ENCODE measurements around the gene SYT6. TPM values are rescaled to one million over a fixed set of nuclear protein-coding genes. Genes with fewer than 3 reads are reported as not detected.

Gene SYT6
- total RNA-seq, 1 experiment from 2014 or later, result 54.2 TPM

DNA sequence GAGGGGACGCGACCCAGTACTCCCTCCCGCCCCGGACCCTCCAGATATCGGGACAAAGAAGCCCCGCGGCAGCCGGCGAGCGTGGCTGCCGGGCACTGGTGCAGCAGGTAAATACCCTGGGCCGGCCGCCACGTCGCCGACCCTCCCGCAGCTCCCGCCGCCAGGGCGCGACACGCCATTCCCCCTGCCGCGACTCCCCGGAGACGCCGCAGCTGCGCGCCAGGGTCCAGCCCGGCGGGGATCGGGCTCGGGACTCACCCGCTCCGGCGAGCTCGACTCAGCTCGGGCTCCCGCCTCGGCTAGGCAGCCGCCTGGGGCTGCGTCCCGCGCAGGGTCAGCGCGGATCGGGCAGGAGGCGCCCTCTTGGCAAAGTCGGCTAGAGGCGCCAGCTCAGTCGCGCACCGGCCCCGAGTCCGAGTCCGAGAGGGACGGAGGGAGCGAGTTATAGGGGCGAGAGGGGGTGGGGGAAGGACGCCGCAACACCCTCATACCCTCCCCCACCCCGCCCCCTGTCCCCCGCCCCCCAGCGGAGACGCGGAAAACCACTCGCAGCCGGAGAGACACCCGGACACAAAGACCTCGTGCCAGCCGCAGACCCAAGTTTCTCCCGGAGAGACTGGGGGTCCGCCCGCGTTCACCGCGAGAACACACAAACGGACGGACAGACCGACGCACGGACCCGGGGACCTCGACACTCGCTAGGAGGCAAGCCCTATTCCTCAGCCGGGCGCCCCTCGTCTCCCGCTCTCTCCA lies 985 bp downstream of the SYT6 start (continued):
- TF ChIP-seq SMAD3 (CRISPR knock-in tag; IDR thresholded peaks at IDR 0.05; ENCODE audit: borderline replicate concordance), result no peak
- 0 out of 2 replicates have a peak, but pooled peaks have one; percentile 62 for TF ChIP-seq CREM (CRISPR knock-in tag; IDR thresholded peaks at IDR 0.05)

DNA sequence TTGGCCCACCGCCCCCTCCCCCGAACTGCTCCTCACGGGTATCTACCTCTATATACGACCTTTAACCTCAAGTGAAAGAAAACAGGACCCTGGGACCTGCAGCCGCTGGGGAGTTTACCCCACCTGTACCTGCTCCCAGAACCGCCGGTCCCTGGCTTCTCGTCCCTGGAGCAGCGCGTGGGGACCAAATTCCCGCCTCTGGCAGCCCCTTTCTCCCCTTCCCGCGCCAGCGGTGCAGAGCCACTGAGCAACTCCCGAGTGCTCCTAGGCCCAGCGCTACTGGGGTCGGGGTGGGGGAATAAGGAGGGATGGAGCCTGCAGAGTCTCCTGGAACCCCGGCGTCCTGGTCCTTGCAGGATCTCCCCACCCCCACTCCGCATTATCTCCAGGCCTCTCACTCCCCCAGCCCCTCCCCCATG lies 1.6 kb downstream of the SYT6 start:
- ChIA-PET CTCF (interaction anchor here (1.2 to 5.5 kb wide), 10 partner anchors 8 to 174 kb away, joined by 3 to 51 read pairs (median 6); partner anchors contain the start of gene OLFML3), POLR2A (no interaction called here)
- Mint-ChIP-seq H3K4me3 (peak overlapping the region; percentile 80), H3K36me3 (peaks cover 30% of the 10 kb centered on the region), H3K27ac (no peak overlapping the region), H3K4me1 (peaks cover 78% of the 10 kb centered on the region), H3K9me3 (no peaks in the 10 kb centered on the region), H3K27me3 (ENCODE audit: low read depth) (peaks cover 27% of the 10 kb centered on the region)
- DNase-seq (ENCODE audit: low spot score) (peak; percentile 27), ATAC-seq (no peak; the same call in 1 of the 2 replicates)
- TF ChIP-seq ZNF138 (CRISPR knock-in tag; conservative IDR thresholded peaks at IDR 0.05), result no peak
- no peak for TF ChIP-seq ZNF219 (CRISPR knock-in tag; IDR thresholded peaks at IDR 0.05; ENCODE audit: borderline replicate concordance)
- no peak for TF ChIP-seq NR1H2 (CRISPR knock-in tag; IDR thresholded peaks at IDR 0.05)
- no peak for TF ChIP-seq JAZF1 (CRISPR knock-in tag; IDR thresholded peaks at IDR 0.05)
- TF ChIP-seq ZNF263 (CRISPR knock-in tag; IDR thresholded peaks at IDR 0.05; ENCODE audit: low read depth), result no peak
- TF ChIP-seq OVOL2 (CRISPR knock-in tag; IDR thresholded peaks at IDR 0.05; ENCODE audit: borderline replicate concordance), result no peak
- 0 out of 2 replicates have a peak, but pooled peaks have one; percentile 2 for TF ChIP-seq MYBL2 (CRISPR knock-in tag; IDR thresholded peaks at IDR 0.05)
- TF ChIP-seq SOX15 (CRISPR knock-in tag; IDR thresholded peaks at IDR 0.05), result no peak

DNA sequence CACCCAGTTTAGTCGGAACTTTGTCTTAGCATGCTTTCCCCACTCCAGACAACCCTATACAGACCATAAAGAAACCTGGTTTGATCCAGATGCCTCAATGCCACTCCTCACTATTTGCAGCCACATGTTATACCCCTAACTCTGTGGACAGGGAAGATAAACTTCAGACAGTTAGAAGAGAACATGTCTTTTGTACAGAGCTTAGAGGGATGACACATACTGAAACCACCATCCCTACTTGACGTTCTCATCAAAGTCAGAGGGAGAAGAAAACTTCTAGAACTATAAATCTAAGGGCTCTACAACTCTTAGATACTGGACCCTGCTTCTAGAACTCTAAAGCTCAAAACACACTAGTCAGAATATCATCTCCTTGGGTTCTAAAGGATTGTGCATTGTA lies 3.7 kb downstream of the SYT6 start:
- no peak overlapping the region; the same call in 1 of the 2 replicates for H3K27ac Mint-ChIP-seq
- peaks cover 14% of the 10 kb centered on the region for H3K27me3 Mint-ChIP-seq (ENCODE audit: low read depth)
- TF ChIP-seq, protein P1, sequence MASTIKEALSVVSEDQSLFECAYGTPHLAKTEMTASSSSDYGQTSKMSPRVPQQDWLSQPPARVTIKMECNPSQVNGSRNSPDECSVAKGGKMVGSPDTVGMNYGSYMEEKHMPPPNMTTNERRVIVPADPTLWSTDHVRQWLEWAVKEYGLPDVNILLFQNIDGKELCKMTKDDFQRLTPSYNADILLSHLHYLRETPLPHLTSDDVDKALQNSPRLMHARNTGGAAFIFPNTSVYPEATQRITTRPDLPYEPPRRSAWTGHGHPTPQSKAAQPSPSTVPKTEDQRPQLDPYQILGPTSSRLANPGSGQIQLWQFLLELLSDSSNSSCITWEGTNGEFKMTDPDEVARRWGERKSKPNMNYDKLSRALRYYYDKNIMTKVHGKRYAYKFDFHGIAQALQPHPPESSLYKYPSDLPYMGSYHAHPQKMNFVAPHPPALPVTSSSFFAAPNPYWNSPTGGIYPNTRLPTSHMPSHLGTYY (CRISPR knock-in tag; IDR thresholded peaks at IDR 0.05), result no peak
- TF ChIP-seq, protein P2, sequence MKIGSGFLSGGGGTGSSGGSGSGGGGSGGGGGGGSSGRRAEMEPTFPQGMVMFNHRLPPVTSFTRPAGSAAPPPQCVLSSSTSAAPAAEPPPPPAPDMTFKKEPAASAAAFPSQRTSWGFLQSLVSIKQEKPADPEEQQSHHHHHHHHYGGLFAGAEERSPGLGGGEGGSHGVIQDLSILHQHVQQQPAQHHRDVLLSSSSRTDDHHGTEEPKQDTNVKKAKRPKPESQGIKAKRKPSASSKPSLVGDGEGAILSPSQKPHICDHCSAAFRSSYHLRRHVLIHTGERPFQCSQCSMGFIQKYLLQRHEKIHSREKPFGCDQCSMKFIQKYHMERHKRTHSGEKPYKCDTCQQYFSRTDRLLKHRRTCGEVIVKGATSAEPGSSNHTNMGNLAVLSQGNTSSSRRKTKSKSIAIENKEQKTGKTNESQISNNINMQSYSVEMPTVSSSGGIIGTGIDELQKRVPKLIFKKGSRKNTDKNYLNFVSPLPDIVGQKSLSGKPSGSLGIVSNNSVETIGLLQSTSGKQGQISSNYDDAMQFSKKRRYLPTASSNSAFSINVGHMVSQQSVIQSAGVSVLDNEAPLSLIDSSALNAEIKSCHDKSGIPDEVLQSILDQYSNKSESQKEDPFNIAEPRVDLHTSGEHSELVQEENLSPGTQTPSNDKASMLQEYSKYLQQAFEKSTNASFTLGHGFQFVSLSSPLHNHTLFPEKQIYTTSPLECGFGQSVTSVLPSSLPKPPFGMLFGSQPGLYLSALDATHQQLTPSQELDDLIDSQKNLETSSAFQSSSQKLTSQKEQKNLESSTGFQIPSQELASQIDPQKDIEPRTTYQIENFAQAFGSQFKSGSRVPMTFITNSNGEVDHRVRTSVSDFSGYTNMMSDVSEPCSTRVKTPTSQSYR (CRISPR knock-in tag; IDR thresholded peaks at IDR 0.05), result no peak
- TF ChIP-seq, protein P3, sequence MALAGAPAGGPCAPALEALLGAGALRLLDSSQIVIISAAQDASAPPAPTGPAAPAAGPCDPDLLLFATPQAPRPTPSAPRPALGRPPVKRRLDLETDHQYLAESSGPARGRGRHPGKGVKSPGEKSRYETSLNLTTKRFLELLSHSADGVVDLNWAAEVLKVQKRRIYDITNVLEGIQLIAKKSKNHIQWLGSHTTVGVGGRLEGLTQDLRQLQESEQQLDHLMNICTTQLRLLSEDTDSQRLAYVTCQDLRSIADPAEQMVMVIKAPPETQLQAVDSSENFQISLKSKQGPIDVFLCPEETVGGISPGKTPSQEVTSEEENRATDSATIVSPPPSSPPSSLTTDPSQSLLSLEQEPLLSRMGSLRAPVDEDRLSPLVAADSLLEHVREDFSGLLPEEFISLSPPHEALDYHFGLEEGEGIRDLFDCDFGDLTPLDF (CRISPR knock-in tag; IDR thresholded peaks at IDR 0.05), result no peak
- peak overlapping the region; percentile 80 for H3K4me3 Mint-ChIP-seq
- peaks cover 32% of the 10 kb centered on the region for H3K36me3 Mint-ChIP-seq
- POLR2A ChIA-PET, result no interaction called here
- peaks cover 81% of the 10 kb centered on the region for H3K4me1 Mint-ChIP-seq
- DNase-seq (ENCODE audit: low spot score) (no peak), ATAC-seq (no peak)
- CTCF ChIA-PET, result no interaction called here
- no peaks in the 10 kb centered on the region for H3K9me3 Mint-ChIP-seq

DNA sequence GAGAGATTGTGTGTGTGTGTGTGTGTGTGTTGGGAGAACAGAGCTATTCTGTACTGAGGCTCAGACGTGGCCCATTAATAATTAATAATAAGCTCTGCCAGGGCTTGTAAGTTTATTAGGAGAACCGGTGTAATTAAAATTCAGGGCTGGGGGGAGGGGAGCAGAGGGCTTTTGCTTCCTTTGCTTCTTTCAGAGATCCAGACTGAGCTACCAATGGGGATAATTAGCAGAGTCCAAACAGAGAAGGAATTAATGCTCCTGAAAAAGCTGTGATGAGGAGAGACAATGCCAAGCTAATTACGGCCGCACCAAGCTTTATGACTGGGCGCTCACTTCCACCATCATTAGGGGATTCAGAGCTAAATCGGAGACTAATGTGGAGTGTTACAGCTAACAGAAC lies 4.5 kb downstream of the SYT6 start:
- Mint-ChIP-seq H3K4me1 (peaks cover 81% of the 10 kb centered on the region), H3K36me3 (peaks cover 32% of the 10 kb centered on the region), H3K27ac (no peak overlapping the region), H3K9me3 (no peaks in the 10 kb centered on the region), H3K27me3 (ENCODE audit: low read depth) (peaks cover 6% of the 10 kb centered on the region), H3K4me3 (no peak overlapping the region)
- POLR2A ChIA-PET, result no interaction called here
- CTCF ChIA-PET, result interaction anchor here (0.7 to 1.8 kb wide), 4 partner anchors 44 to 138 kb away, joined by 3 to 12 read pairs (median 4); no protein-coding TSS in a partner anchor
- ATAC-seq (no peak), DNase-seq (ENCODE audit: low spot score) (no peak)
- TF ChIP-seq MYBL2 (CRISPR knock-in tag; IDR thresholded peaks at IDR 0.05), result no peak
